Progenitor cell of endocrine pancreas (in vitro differentiated cells): ENCODE results near the gene THOP1. TPM values are rescaled to one million over a fixed set of nuclear protein-coding genes. Genes with fewer than 3 reads are reported as not detected.

Source experiments
- DNase-seq: peaks from one replicate; pipeline ENCODE4 v3.0.0; 2021; ENCODE audit warnings: low spot score; ENCODE audit not compliant: unreplicated experiment
- H3K27ac Mint-ChIP-seq: 2 replicates; pipeline ENCODE4 v1.8.0; 2021; ENCODE audit warnings: mild to moderate bottlenecking, moderate library complexity, mixed read lengths
- H3K27me3 Mint-ChIP-seq: 2 replicates; pipeline ENCODE4 v1.8.0; 2021; ENCODE audit warnings: mixed read lengths
- H3K36me3 Mint-ChIP-seq: 2 replicates; pipeline ENCODE4 v1.8.0; 2022; ENCODE audit warnings: mixed read lengths; ENCODE audit not compliant: insufficient read depth
- H3K4me1 Mint-ChIP-seq: 2 replicates; pipeline ENCODE4 v1.8.0; 2021; ENCODE audit warnings: low read depth, mixed read lengths
- H3K4me3 Mint-ChIP-seq: 2 replicates; pipeline ENCODE4 v1.8.0; 2021; ENCODE audit warnings: low read depth, mild to moderate bottlenecking, moderate library complexity, mixed read lengths
- H3K9me3 Mint-ChIP-seq: 2 replicates; pipeline ENCODE4 v1.8.0; 2021; ENCODE audit warnings: low read depth, mixed read lengths
- total RNA-seq: library from RNA; stranded (reverse); gene quantifications from 2 replicates; pipeline ENCODE4 v1.2.1, GENCODE V29; 2021
- TF ChIP-seq, protein P1 (sequence below): fragments of 200-600 bp; sonication (generic); IDR thresholded peaks from one replicate; pipeline ENCODE4 v1.5.0; 2021; ENCODE audit warnings: antibody characterized with exemption, mild to moderate bottlenecking; ENCODE audit not compliant: unreplicated experiment

Gene THOP1
- total RNA-seq, 1 donor from 2014 or later = 108 TPM

GRCh38 chr19:2787115-2787514 lies 1.8 kb downstream of the THOP1 start:
- H3K36me3 Mint-ChIP-seq = peaks cover 3% of the 10 kb centered on the region
- peak overlapping the region; percentile 61 for H3K4me3 Mint-ChIP-seq
- DNase-seq = no peak
- peaks cover 16% of the 10 kb centered on the region for H3K4me1 Mint-ChIP-seq
- no peaks in the 10 kb centered on the region for H3K9me3 Mint-ChIP-seq
- TF ChIP-seq, protein P1, sequence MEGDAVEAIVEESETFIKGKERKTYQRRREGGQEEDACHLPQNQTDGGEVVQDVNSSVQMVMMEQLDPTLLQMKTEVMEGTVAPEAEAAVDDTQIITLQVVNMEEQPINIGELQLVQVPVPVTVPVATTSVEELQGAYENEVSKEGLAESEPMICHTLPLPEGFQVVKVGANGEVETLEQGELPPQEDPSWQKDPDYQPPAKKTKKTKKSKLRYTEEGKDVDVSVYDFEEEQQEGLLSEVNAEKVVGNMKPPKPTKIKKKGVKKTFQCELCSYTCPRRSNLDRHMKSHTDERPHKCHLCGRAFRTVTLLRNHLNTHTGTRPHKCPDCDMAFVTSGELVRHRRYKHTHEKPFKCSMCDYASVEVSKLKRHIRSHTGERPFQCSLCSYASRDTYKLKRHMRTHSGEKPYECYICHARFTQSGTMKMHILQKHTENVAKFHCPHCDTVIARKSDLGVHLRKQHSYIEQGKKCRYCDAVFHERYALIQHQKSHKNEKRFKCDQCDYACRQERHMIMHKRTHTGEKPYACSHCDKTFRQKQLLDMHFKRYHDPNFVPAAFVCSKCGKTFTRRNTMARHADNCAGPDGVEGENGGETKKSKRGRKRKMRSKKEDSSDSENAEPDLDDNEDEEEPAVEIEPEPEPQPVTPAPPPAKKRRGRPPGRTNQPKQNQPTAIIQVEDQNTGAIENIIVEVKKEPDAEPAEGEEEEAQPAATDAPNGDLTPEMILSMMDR = no peak
- peak overlapping the region; percentile 63 for H3K27ac Mint-ChIP-seq
- no peaks in the 10 kb centered on the region for H3K27me3 Mint-ChIP-seq

- Mint-ChIP-seq H3K9me3 (no peaks in the 10 kb centered on the region), H3K36me3 (peaks cover 3% of the 10 kb centered on the region), H3K4me3 (peak overlapping the region; percentile 47), H3K27me3 (no peaks in the 10 kb centered on the region), H3K4me1 (peaks cover 11% of the 10 kb centered on the region), H3K27ac (no peak overlapping the region)
- TF ChIP-seq, protein P1 = no peak
- no peak for DNase-seq
These were observed 2.9 kb downstream of the THOP1 start for GRCh38 chr19:2788237-2788636.

GRCh38 chr19:2790194-2790556 lies 4.9 kb downstream of the THOP1 start:
- TF ChIP-seq, protein P1 = no peak
- DNase-seq = no peak
- Mint-ChIP-seq H3K4me1 (peaks cover 8% of the 10 kb centered on the region), H3K36me3 (peaks cover 6% of the 10 kb centered on the region), H3K4me3 (no peak overlapping the region), H3K9me3 (no peaks in the 10 kb centered on the region), H3K27ac (no peak overlapping the region), H3K27me3 (no peaks in the 10 kb centered on the region)

- H3K27me3 Mint-ChIP-seq = no peaks in the 10 kb centered on the region
- no peak overlapping the region for H3K27ac Mint-ChIP-seq
- no peaks in the 10 kb centered on the region for H3K9me3 Mint-ChIP-seq
- peaks cover 10% of the 10 kb centered on the region for H3K36me3 Mint-ChIP-seq
- no peak for DNase-seq
- H3K4me3 Mint-ChIP-seq = no peak overlapping the region
- TF ChIP-seq, protein P1 = no peak
- H3K4me1 Mint-ChIP-seq = peaks cover 7% of the 10 kb centered on the region
These were observed 5.4 kb downstream of the THOP1 start for GRCh38 chr19:2790557-2791271.

DNA sequence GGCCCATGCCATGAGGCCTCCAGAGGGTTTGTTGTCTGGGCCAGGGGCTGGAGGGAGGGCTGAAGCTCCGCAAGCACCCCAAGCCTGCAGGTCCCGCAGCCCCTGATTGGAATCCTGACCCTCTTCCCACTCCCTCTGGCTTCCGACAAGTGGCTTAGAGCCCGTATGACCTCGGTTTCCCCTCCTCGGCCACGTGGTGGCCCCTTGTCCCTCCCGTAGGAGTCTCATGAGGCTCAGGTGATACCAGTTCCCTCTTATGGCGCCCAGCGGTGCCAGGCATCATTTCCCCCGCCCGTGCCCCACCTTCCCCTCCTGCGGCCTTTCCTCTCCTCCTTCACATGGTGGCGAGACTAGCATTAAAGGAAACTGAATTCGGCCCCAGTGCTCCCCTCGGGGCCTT lies 6.1 kb downstream of the THOP1 start:
- DNase-seq = no peak
- peaks cover 4% of the 10 kb centered on the region for H3K4me1 Mint-ChIP-seq
- H3K36me3 Mint-ChIP-seq = peaks cover 14% of the 10 kb centered on the region
- no peak overlapping the region for H3K27ac Mint-ChIP-seq
- no peaks in the 10 kb centered on the region for H3K9me3 Mint-ChIP-seq
- TF ChIP-seq, protein P1 = no peak
- no peaks in the 10 kb centered on the region for H3K27me3 Mint-ChIP-seq
- no peak overlapping the region for H3K4me3 Mint-ChIP-seq
